ENCODE results near the gene NCOA1.
"Not testable (repeated sequence)": the region's sequence is repeated elsewhere in the genome, so short reads cannot be mapped to it uniquely, and the experiment has no call there.

Gene NCOA1

GRCh38 chr2:24527536-24527935, 36.5 kb downstream of the NCOA1 start:
- Histone ChIP-seq H3K4me3 (no peak overlapping the region), H3K9me3 (peaks cover 0 to 3% (median 0%) of the 10 kb centered on the region in 3 donors), H3K36me3 (no peaks in the 10 kb centered on the region), H3K27ac (no peak overlapping the region), H3K4me1 (no peaks in the 10 kb centered on the region), H3K27me3 (no peaks in the 10 kb centered on the region)
- intact Hi-C loops (cut with DNase I; ENCODE audit: low total_unique reads): no loop called here
- TF ChIP-seq CTCF (IDR thresholded peaks at IDR 0.05): no peak
- DNase-seq: no peak

GRCh38 chr2:24530796-24531195, 39.7 kb downstream of the NCOA1 start:
- Histone ChIP-seq H3K4me3 (no peak overlapping the region), H3K4me1 (no peaks in the 10 kb centered on the region), H3K9me3 (peaks cover 0 to 3% (median 0%) of the 10 kb centered on the region in 3 donors), H3K27me3 (no peaks in the 10 kb centered on the region), H3K27ac (no peak overlapping the region), H3K36me3 (no peaks in the 10 kb centered on the region)
- intact Hi-C loops (cut with DNase I; ENCODE audit: low total_unique reads): no loop called here
- DNase-seq: no peak
- TF ChIP-seq CTCF (IDR thresholded peaks at IDR 0.05): no peak

- H3K9me3 ChIP-seq; H3K27me3 ChIP-seq; H3K4me1 ChIP-seq; intact Hi-C loops (cut with DNase I; ENCODE audit: low total_unique reads); DNase-seq; H3K4me3 ChIP-seq; H3K27ac ChIP-seq; H3K36me3 ChIP-seq: not testable (repeated sequence)
Measured at GRCh38 chr2:24531610-24532009, 40.6 kb downstream of the NCOA1 start.

- intact Hi-C loops (cut with DNase I; ENCODE audit: low total_unique reads); H3K4me1 ChIP-seq; H3K4me3 ChIP-seq; H3K27me3 ChIP-seq; H3K9me3 ChIP-seq; H3K36me3 ChIP-seq; DNase-seq; H3K27ac ChIP-seq: not testable (repeated sequence)
Measured at GRCh38 chr2:24532057-24532456, 41.0 kb downstream of the NCOA1 start.

GRCh38 chr2:24533574-24533973, 42.5 kb downstream of the NCOA1 start:
- H3K27me3 ChIP-seq; DNase-seq; H3K4me3 ChIP-seq; intact Hi-C loops (cut with DNase I; ENCODE audit: low total_unique reads); H3K36me3 ChIP-seq; H3K9me3 ChIP-seq; H3K27ac ChIP-seq; H3K4me1 ChIP-seq: not testable (repeated sequence)

GRCh38 chr2:24538720-24539119, 47.7 kb downstream of the NCOA1 start:
- no peaks in the 10 kb centered on the region for H3K27me3 ChIP-seq
- no peak overlapping the region for H3K4me3 ChIP-seq
- DNase-seq: no peak
- H3K4me1 ChIP-seq: peaks cover 0 to 7% (median 0%) of the 10 kb centered on the region in 4 donors
- H3K36me3 ChIP-seq: no peaks in the 10 kb centered on the region
- TF ChIP-seq CTCF (IDR thresholded peaks at IDR 0.05): no peak
- intact Hi-C loops (cut with DNase I; ENCODE audit: low total_unique reads): no loop called here
- no peak overlapping the region for H3K27ac ChIP-seq
- no peaks in the 10 kb centered on the region for H3K9me3 ChIP-seq

GRCh38 chr2:24539258-24539657, 48.2 kb downstream of the NCOA1 start:
- Histone ChIP-seq H3K4me1 (peaks cover 0 to 7% (median 0%) of the 10 kb centered on the region in 4 donors), H3K27ac (no peak overlapping the region), H3K9me3 (no peaks in the 10 kb centered on the region), H3K36me3 (no peaks in the 10 kb centered on the region), H3K4me3 (no peak overlapping the region), H3K27me3 (no peaks in the 10 kb centered on the region)
- no peak for DNase-seq
- no peak for TF ChIP-seq CTCF (IDR thresholded peaks at IDR 0.05)
- intact Hi-C loops (cut with DNase I; ENCODE audit: low total_unique reads): no loop called here

All from tibial artery (tissue), 4 donors.